Measurements from ENCODE around the gene ZNRD2. TPM values are rescaled to one million over a fixed set of nuclear protein-coding genes. Genes with fewer than 3 reads are reported as not detected.
A peak's percentile ranks its signal among the peaks of the same experiment; 100 is the strongest.

ZNRD2 gene
- polyA plus RNA-seq, 3 donors: 48.5 to 65.1 (median 56.2) TPM

DNA sequence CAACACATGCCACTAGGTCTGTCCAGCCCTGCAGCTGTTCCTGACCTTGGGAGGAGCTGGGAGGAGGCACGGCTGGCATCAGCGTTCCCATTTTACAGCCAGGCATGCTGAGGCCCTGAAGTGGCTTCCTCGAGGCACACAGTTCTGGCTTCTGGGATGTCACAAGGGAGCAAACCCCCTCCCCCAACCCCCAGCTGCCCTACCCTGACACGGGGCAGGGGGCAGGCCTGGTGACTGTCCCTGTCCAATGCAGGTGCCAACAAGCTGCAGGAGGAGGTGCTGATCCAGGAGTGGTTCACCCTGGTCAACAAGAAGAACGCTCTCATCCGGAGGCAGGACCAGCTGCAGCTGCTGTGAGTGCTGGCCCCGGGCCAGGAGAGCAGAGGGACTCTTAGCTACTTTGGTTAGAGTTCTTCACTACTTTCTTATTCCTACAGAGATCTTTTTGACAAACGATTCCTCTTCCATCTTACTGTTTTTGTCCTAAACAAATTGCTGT lies 20.0 kb downstream of the ZNRD2 start:
- Histone ChIP-seq H3K4me2 (replicated peaks; ENCODE audit: extremely low read depth, low read length, poor library complexity, severe bottlenecking) (no peak overlapping the region), H3K27ac (ENCODE audit: low read depth in 1 of 2, low read length in 2 of 2) (peak overlapping the region in 1 of 2 donors; percentile 41), H4K20me1 (ENCODE audit: insufficient read depth, low read length) (peaks cover 98% of the 10 kb centered on the region), H3K4me1 (ENCODE audit: control insufficient read depth in 1 of 2, insufficient read depth in 2 of 2, low read length in 2 of 2) (peaks cover 56 to 69% of the 10 kb centered on the region in 2 donors), H3K9ac (ENCODE audit: insufficient read depth, low read length, poor library complexity, severe bottlenecking) (no peak overlapping the region), H3K4me3 (replicated peaks in 1 of 3; ENCODE audit: low read depth in 2 of 3, low read length in 3 of 3) (no peak overlapping the region), H3K9me3 (replicated peaks in 1 of 2; ENCODE audit: control insufficient read depth in 1 of 2, insufficient read depth in 1 of 2, low read length in 2 of 2) (no peaks in the 10 kb centered on the region), H3K36me3 (replicated peaks in 1 of 2; ENCODE audit: control insufficient read depth in 1 of 2, insufficient read depth in 2 of 2, low read length in 2 of 2) (peaks cover 57 to 62% of the 10 kb centered on the region in 2 donors), H3K79me2 (ENCODE audit: insufficient read depth, low read length) (peaks cover 45% of the 10 kb centered on the region), H3K27me3 (ENCODE audit: control insufficient read depth in 2 of 2, insufficient read depth in 2 of 2, low read length in 2 of 2) (no peaks in the 10 kb centered on the region), H2AFZ (ENCODE audit: insufficient read depth, low read depth, low read length, poor library complexity, severe bottlenecking) (no peak overlapping the region)
- H3K9me3 Mint-ChIP-seq: no peaks in the 10 kb centered on the region
- no peak overlapping the region for H3K4me3 Mint-ChIP-seq
- H3K4me1 Mint-ChIP-seq: peaks cover 63% of the 10 kb centered on the region
- H3K36me3 Mint-ChIP-seq: peaks cover 38 to 70% of the 10 kb centered on the region in 2 donors
- DNase-seq: no peak
- TF ChIP-seq, protein P1, sequence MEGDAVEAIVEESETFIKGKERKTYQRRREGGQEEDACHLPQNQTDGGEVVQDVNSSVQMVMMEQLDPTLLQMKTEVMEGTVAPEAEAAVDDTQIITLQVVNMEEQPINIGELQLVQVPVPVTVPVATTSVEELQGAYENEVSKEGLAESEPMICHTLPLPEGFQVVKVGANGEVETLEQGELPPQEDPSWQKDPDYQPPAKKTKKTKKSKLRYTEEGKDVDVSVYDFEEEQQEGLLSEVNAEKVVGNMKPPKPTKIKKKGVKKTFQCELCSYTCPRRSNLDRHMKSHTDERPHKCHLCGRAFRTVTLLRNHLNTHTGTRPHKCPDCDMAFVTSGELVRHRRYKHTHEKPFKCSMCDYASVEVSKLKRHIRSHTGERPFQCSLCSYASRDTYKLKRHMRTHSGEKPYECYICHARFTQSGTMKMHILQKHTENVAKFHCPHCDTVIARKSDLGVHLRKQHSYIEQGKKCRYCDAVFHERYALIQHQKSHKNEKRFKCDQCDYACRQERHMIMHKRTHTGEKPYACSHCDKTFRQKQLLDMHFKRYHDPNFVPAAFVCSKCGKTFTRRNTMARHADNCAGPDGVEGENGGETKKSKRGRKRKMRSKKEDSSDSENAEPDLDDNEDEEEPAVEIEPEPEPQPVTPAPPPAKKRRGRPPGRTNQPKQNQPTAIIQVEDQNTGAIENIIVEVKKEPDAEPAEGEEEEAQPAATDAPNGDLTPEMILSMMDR (IDR thresholded peaks at IDR 0.05): no peak
- intact Hi-C loops (cut with micrococcal nuclease): no loop called here
- H3K27me3 Mint-ChIP-seq (ENCODE audit: low read depth in 3 of 3): no peaks in the 10 kb centered on the region
- peak overlapping the region in 2 of 7 donors; percentile 25 to 61 for H3K27ac Mint-ChIP-seq
- 91% methylated on average over 6 of the region's 8 CpGs for WGBS (ENCODE audit: insufficient coverage)

DNA sequence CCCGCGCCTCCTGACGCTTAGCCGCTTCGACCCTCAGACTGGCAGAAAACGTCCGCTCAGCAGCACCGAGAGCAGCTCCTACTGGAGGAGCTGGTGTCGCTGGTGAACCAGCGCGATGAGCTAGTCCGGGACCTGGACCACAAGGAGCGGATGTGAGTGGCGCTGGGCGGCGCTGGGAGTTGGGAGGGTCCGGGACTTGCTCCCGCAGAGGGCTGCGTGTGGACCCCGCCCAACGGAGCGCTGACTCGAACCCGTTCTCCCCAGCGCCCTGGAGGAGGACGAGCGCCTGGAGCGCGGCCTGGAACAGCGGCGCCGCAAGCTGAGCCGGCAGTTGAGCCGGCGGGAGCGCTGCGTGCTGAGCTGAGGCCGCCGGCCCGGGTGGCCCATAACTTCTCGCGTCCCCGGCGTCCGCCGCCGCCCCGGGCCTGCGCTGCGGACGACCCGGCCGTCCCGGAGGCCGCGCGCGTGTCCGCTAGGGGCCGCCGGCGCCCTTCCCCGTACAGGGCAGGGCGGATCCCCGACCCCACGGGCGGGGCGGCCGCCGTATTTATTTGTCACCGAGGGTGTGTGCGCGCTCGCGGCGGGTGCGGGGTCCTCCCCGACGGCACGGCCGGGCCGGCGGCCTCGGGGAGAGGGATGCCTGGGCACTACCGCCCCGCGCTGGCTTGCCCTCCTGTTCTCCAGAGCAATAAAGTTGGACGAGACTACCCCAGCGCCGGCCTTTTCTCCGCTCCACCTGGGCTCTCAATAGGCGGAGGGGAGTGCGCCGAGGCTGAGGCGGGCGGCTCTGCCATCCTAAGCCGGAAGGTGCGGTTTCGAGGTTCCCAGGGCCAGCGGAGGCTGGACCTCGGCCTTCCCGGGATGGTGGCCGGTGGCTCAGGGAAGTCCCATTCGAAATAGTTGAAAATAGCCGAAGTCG lies 21.9 kb downstream of the ZNRD2 start:
- intact Hi-C loops (cut with micrococcal nuclease): no loop called here
- no peak overlapping the region for H3K9ac ChIP-seq (ENCODE audit: insufficient read depth, low read length, poor library complexity, severe bottlenecking)

More for the DNA sequence above, 21.9 kb downstream of the ZNRD2 start:
- 92% methylated on average over 106 of the region's 106 CpGs for WGBS (ENCODE audit: insufficient coverage)
- Histone ChIP-seq H3K4me1 (ENCODE audit: control insufficient read depth in 1 of 2, insufficient read depth in 2 of 2, low read length in 2 of 2) (peaks cover 42 to 60% of the 10 kb centered on the region in 2 donors), H3K36me3 (replicated peaks in 1 of 2; ENCODE audit: control insufficient read depth in 1 of 2, insufficient read depth in 2 of 2, low read length in 2 of 2) (peaks cover 46 to 49% of the 10 kb centered on the region in 2 donors), H3K27me3 (ENCODE audit: control insufficient read depth in 2 of 2, insufficient read depth in 2 of 2, low read length in 2 of 2) (no peaks in the 10 kb centered on the region), H3K79me2 (ENCODE audit: insufficient read depth, low read length) (peaks cover 27% of the 10 kb centered on the region), H3K27ac (ENCODE audit: low read depth in 1 of 2, low read length in 2 of 2) (no peak overlapping the region), H2AFZ (ENCODE audit: insufficient read depth, low read depth, low read length, poor library complexity, severe bottlenecking) (no peak overlapping the region), H3K4me3 (replicated peaks in 1 of 3; ENCODE audit: low read depth in 2 of 3, low read length in 3 of 3) (no peak overlapping the region), H3K4me2 (replicated peaks; ENCODE audit: extremely low read depth, low read length, poor library complexity, severe bottlenecking) (no peak overlapping the region), H4K20me1 (ENCODE audit: insufficient read depth, low read length) (peaks cover 97% of the 10 kb centered on the region), H3K9me3 (replicated peaks in 1 of 2; ENCODE audit: control insufficient read depth in 1 of 2, insufficient read depth in 1 of 2, low read length in 2 of 2) (no peaks in the 10 kb centered on the region)
- H3K27me3 Mint-ChIP-seq (ENCODE audit: low read depth in 3 of 3): no peaks in the 10 kb centered on the region
- H3K4me3 Mint-ChIP-seq: no peak overlapping the region
- no peak overlapping the region for H3K27ac Mint-ChIP-seq
- H3K9me3 Mint-ChIP-seq: no peaks in the 10 kb centered on the region
- TF ChIP-seq, protein P1 (IDR thresholded peaks at IDR 0.05): no peak
- peaks cover 28 to 66% of the 10 kb centered on the region in 2 donors for H3K36me3 Mint-ChIP-seq
- H3K4me1 Mint-ChIP-seq: peaks cover 52% of the 10 kb centered on the region
- DNase-seq: no peak
